Fibroblast of the aortic adventitia (primary cell): ENCODE measurements around the gene CCDC51. TPM values are rescaled to one million over a fixed set of nuclear protein-coding genes. Genes with fewer than 3 reads are reported as not detected.

ENCODE experiments used
- DNase-seq: peaks from one replicate; pipeline ENCODE4 v3.0.0-alpha.2; 2010; ENCODE audit warnings: low read depth
- H3K4me3 ChIP-seq: 2 replicates; pipeline ENCODE4 v1.5.1; 2011; ENCODE audit warnings: low read depth, mild to moderate bottlenecking, control low read depth, low read length, moderate library complexity
- total RNA-seq: library from RNA; depleted of rRNA; stranded (reverse); fragments of >200 nt; gene quantifications from 2 replicates; pipeline ENCODE4 v1.2.3, GENCODE V29; 2012; ENCODE audit warnings: low replicate concordance
- TF ChIP-seq, protein P1 (sequence below): IDR thresholded peaks from 2 replicates; pipeline ENCODE4 v1.5.1; 2011; ENCODE audit warnings: mild to moderate bottlenecking, low read length, control low read depth, inconsistent platforms; ENCODE audit not compliant: insufficient read depth

The CCDC51 gene
- total RNA-seq, 1 donor, result 19.3 TPM

DNA sequence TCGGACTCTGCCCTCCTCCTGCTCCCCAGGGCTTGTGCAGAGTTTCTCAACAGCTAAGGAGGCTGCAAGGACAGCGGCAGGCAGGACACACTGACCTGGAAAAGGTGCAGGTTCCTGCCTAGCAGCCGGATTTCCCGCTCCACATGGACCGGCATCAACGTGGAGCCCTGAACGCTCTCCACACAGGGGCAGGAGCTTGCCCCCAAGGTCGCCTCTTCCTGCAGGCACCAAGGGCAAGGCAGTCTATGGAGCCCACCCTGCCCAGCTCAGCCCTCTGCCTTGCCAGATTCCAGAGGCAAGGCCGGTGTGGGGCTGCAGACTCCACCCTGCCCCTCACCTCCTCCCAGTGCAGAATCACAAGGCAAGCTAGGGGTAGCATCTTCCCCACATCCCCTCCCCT, 20.8 kb downstream of the CCDC51 start:
- TF ChIP-seq, protein P1, sequence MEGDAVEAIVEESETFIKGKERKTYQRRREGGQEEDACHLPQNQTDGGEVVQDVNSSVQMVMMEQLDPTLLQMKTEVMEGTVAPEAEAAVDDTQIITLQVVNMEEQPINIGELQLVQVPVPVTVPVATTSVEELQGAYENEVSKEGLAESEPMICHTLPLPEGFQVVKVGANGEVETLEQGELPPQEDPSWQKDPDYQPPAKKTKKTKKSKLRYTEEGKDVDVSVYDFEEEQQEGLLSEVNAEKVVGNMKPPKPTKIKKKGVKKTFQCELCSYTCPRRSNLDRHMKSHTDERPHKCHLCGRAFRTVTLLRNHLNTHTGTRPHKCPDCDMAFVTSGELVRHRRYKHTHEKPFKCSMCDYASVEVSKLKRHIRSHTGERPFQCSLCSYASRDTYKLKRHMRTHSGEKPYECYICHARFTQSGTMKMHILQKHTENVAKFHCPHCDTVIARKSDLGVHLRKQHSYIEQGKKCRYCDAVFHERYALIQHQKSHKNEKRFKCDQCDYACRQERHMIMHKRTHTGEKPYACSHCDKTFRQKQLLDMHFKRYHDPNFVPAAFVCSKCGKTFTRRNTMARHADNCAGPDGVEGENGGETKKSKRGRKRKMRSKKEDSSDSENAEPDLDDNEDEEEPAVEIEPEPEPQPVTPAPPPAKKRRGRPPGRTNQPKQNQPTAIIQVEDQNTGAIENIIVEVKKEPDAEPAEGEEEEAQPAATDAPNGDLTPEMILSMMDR, result no peak
- H3K4me3 ChIP-seq, result no peak overlapping the region
- no peak for DNase-seq

DNA sequence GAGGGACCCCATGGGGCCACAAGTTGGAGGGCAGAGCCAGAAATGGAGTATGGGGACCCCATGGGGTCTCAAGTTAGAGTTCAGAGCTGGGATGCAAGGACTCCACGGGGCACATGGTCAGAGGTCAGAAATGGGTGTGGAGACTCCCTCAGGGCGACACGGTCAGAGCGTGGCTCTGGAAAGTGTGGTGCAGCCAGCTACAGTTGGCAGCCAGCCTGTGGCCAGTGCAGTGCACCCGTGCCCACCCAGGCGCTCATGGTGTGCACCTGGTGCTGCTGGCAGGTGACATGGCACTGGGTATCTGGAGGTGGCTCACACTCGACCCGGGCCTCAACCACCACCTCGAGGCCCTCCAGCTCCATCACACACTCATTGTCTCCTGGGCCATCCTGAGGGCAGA, 21.3 kb downstream of the CCDC51 start:
- TF ChIP-seq, protein P1, result no peak
- H3K4me3 ChIP-seq, result no peak overlapping the region
- DNase-seq, result no peak

DNA sequence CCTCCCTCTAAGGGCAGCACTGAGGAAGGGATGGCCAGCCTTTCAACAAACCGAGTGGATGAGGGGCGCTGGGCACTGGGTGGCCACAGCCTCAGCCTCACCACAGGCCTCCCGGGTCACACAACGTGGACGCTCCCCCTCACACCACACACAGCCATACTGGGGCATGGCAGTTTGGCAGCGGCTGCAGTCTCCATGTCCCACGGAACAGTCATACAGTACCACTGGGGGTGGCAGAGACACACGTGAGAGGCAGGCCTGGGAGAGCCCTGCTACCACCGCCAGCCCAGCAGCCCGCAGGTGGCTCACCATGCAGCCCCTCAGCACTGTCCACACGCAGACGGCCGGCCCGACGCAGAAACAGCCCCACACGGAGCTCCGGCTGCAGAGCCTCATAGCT, 21.8 kb downstream of the CCDC51 start:
- no peak overlapping the region for H3K4me3 ChIP-seq
- no peak for DNase-seq
- TF ChIP-seq, protein P1, result no peak

DNA sequence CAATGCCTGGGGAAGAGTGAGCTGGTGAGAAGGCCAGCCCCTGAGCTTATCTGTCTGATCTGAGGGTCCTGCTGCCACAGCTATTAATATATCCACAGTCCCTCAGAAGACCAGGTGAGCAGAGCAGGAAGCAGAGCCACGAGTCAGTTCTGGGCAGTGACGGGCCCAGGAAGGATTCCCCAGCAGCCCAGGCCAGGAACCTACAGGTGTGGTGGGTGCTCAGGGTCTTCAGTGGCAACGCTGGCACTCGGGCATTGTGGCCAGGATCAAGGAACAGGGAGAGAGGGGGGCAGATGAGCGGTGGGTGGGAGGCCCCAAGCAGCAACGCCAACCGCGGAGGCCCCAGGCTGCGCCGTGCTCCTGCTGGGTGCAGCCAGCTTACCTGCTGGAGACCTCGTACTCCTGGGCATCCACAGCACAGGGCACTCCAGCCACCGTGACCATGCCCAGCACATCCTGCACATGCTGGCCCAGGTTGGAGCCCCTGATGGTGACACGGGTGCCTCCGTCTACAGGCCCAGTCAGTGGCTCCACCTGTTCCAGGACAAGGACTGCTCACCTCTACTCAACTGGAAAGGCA, 22.3 kb downstream of the CCDC51 start:
- H3K4me3 ChIP-seq, result no peak overlapping the region
- no peak for DNase-seq
- TF ChIP-seq, protein P1, result no peak

DNA sequence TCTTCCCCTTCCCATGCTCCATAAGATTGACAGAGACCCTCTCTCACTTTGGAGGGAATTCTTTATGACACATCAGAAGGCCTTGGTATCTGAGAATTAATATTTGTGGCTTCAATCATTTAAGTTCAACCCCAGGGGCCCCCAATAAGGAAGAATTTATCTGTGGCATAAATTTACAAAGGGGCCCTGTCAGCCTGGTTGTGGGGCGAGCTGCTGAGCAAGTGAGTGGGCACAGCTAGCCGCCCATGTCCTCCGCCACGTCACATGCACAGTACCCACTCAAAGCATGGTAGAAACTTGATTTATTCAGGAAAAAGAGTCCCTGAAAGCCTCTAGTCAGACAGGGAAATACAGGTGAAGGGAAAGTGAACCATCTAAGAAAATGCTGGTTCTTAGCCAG, 23.4 kb downstream of the CCDC51 start:
- TF ChIP-seq, protein P1, result no peak
- no peak for DNase-seq
- H3K4me3 ChIP-seq, result no peak overlapping the region

DNA sequence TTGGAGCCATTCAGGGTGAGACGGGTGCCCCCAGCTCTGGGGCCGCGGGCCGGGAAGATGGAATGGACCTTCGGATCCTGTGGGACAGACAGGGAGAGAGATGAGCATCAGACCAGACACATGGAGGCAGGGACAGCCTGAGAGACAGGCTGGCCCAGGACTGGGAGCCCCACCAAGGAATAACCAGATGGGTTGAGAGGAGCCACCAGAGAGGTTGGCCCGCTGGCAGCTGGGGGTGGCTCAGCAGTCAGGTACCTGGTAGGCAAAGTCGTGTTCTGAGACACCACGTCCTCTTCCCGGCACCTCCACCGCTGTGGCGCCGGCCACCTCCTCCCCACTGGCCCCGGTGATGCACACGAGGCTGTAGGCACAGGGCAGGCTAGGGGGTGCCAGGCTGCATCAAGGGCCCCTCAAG, 23.8 kb downstream of the CCDC51 start:
- no peak overlapping the region for H3K4me3 ChIP-seq
- no peak for DNase-seq
- TF ChIP-seq, protein P1, result no peak
